Measurements from ENCODE around the gene SMYD4. TPM values are rescaled to one million over a fixed set of nuclear protein-coding genes. Genes with fewer than 3 reads are reported as not detected.
"Not testable (repeated sequence)": the region's sequence is repeated elsewhere in the genome, so short reads cannot be mapped to it uniquely, and the experiment has no call there.

The SMYD4 gene
- total and polyA plus RNA-seq, 4 donors = 11.8 to 20.1 (median 12.8) TPM

GRCh38 chr17:1868090-1868489 lies 38.4 kb upstream of the SMYD4 start:
- Histone ChIP-seq H3K9me3 (ENCODE audit: control insufficient read depth, insufficient read depth, low read length) (no peaks in the 10 kb centered on the region), H3K27me3 (ENCODE audit: control insufficient read depth, insufficient read depth, low read length) (no peaks in the 10 kb centered on the region), H3K36me3 (ENCODE audit: control insufficient read depth, insufficient read depth, low read length) (peaks cover 3% of the 10 kb centered on the region), H3K4me1 (ENCODE audit: control insufficient read depth, insufficient read depth, low read length) (no peaks in the 10 kb centered on the region), H3K27ac (ENCODE audit: low read depth, low read length) (no peak overlapping the region), H3K4me3 (ENCODE audit: low read depth, low read length) (no peak overlapping the region)
- WGBS (ENCODE audit: insufficient coverage) = 93% methylated on average over 8 of the region's 8 CpGs
- DNase-seq (ENCODE audit: low read depth in 4 of 6, low spot score in 6 of 6) = no peak

- no peak for DNase-seq (ENCODE audit: low read depth in 4 of 6, low spot score in 6 of 6)
- 83% methylated on average over 2 of the region's 3 CpGs for WGBS (ENCODE audit: insufficient coverage)
Observed at GRCh38 chr17:1867307-1867706, 37.6 kb upstream of the SMYD4 start.

GRCh38 chr17:1865252-1866037 lies 35.7 kb upstream of the SMYD4 start:
- 90% methylated on average over 10 of the region's 17 CpGs for WGBS (ENCODE audit: insufficient coverage)
- peaks cover 12% of the 10 kb centered on the region for H3K36me3 ChIP-seq (ENCODE audit: control insufficient read depth, insufficient read depth, low read length)

More at GRCh38 chr17:1867307-1867706, 37.6 kb upstream of the SMYD4 start:
- Histone ChIP-seq H3K27ac (ENCODE audit: low read depth, low read length) (no peak overlapping the region), H3K4me1 (ENCODE audit: control insufficient read depth, insufficient read depth, low read length) (no peaks in the 10 kb centered on the region), H3K36me3 (ENCODE audit: control insufficient read depth, insufficient read depth, low read length) (peaks cover 2% of the 10 kb centered on the region), H3K9me3 (ENCODE audit: control insufficient read depth, insufficient read depth, low read length) (no peaks in the 10 kb centered on the region), H3K4me3 (ENCODE audit: low read depth, low read length) (no peak overlapping the region), H3K27me3 (ENCODE audit: control insufficient read depth, insufficient read depth, low read length) (no peaks in the 10 kb centered on the region)

GRCh38 chr17:1861391-1862010 lies 31.8 kb upstream of the SMYD4 start:
- Histone ChIP-seq H3K36me3 (ENCODE audit: control insufficient read depth, insufficient read depth, low read length) (peaks cover 16% of the 10 kb centered on the region), H3K27me3 (ENCODE audit: control insufficient read depth, insufficient read depth, low read length) (no peaks in the 10 kb centered on the region), H3K4me3 (ENCODE audit: low read depth, low read length) (no peak overlapping the region), H3K4me1 (ENCODE audit: control insufficient read depth, insufficient read depth, low read length) (no peaks in the 10 kb centered on the region), H3K27ac (ENCODE audit: low read depth, low read length) (no peak overlapping the region), H3K9me3 (ENCODE audit: control insufficient read depth, insufficient read depth, low read length) (no peaks in the 10 kb centered on the region)
- 94% methylated on average over 9 of the region's 16 CpGs for WGBS (ENCODE audit: insufficient coverage)
- no peak for DNase-seq (ENCODE audit: low read depth in 4 of 6, low spot score in 6 of 6)

More at GRCh38 chr17:1865252-1866037, 35.7 kb upstream of the SMYD4 start:
- H3K27ac ChIP-seq (ENCODE audit: low read depth, low read length) = no peak overlapping the region
- no peaks in the 10 kb centered on the region for H3K9me3 ChIP-seq (ENCODE audit: control insufficient read depth, insufficient read depth, low read length)
- no peak for DNase-seq (ENCODE audit: low read depth in 4 of 6, low spot score in 6 of 6)
- no peak overlapping the region for H3K4me3 ChIP-seq (ENCODE audit: low read depth, low read length)
- no peaks in the 10 kb centered on the region for H3K4me1 ChIP-seq (ENCODE audit: control insufficient read depth, insufficient read depth, low read length)
- H3K27me3 ChIP-seq (ENCODE audit: control insufficient read depth, insufficient read depth, low read length) = no peaks in the 10 kb centered on the region

- Histone ChIP-seq H3K27me3 (ENCODE audit: control insufficient read depth, insufficient read depth, low read length) (no peaks in the 10 kb centered on the region), H3K36me3 (ENCODE audit: control insufficient read depth, insufficient read depth, low read length) (peaks cover 19% of the 10 kb centered on the region), H3K9me3 (ENCODE audit: control insufficient read depth, insufficient read depth, low read length) (no peaks in the 10 kb centered on the region), H3K27ac (ENCODE audit: low read depth, low read length) (no peak overlapping the region), H3K4me3 (ENCODE audit: low read depth, low read length) (no peak overlapping the region), H3K4me1 (ENCODE audit: control insufficient read depth, insufficient read depth, low read length) (no peaks in the 10 kb centered on the region)
- 92% methylated on average over 11 of the region's 11 CpGs for WGBS (ENCODE audit: insufficient coverage)
- DNase-seq (ENCODE audit: low read depth in 4 of 6, low spot score in 6 of 6) = no peak
Observed at GRCh38 chr17:1860978-1861377, 31.3 kb upstream of the SMYD4 start.

- H3K9me3 ChIP-seq (ENCODE audit: control insufficient read depth, insufficient read depth, low read length); H3K27me3 ChIP-seq (ENCODE audit: control insufficient read depth, insufficient read depth, low read length); H3K4me3 ChIP-seq (ENCODE audit: low read depth, low read length); DNase-seq (ENCODE audit: low read depth in 4 of 6, low spot score in 6 of 6); H3K4me1 ChIP-seq (ENCODE audit: control insufficient read depth, insufficient read depth, low read length); H3K27ac ChIP-seq (ENCODE audit: low read depth, low read length): not testable (repeated sequence)
- peaks cover 30% of the 10 kb centered on the region for H3K36me3 ChIP-seq (ENCODE audit: control insufficient read depth, insufficient read depth, low read length)
- 82% methylated on average over 2 of the region's 8 CpGs for WGBS (ENCODE audit: insufficient coverage)
Observed at GRCh38 chr17:1856462-1856861, 26.8 kb upstream of the SMYD4 start.

GRCh38 chr17:1853698-1854097 lies 24.0 kb upstream of the SMYD4 start:
- Histone ChIP-seq H3K4me3 (ENCODE audit: low read depth, low read length) (no peak overlapping the region), H3K4me1 (ENCODE audit: control insufficient read depth, insufficient read depth, low read length) (no peaks in the 10 kb centered on the region), H3K27ac (ENCODE audit: low read depth, low read length) (no peak overlapping the region), H3K9me3 (ENCODE audit: control insufficient read depth, insufficient read depth, low read length) (no peaks in the 10 kb centered on the region), H3K36me3 (ENCODE audit: control insufficient read depth, insufficient read depth, low read length) (peaks cover 24% of the 10 kb centered on the region), H3K27me3 (ENCODE audit: control insufficient read depth, insufficient read depth, low read length) (no peaks in the 10 kb centered on the region)
- no CpG with 5 or more reads among the region's 3 CpGs for WGBS (ENCODE audit: insufficient coverage)
- DNase-seq (ENCODE audit: low read depth in 4 of 6, low spot score in 6 of 6) = no peak

GRCh38 chr17:1852327-1852726 lies 22.6 kb upstream of the SMYD4 start:
- no peaks in the 10 kb centered on the region for H3K4me1 ChIP-seq (ENCODE audit: control insufficient read depth, insufficient read depth, low read length)
- 84% methylated on average over 5 of the region's 6 CpGs for WGBS (ENCODE audit: insufficient coverage)
- peaks cover 27% of the 10 kb centered on the region for H3K36me3 ChIP-seq (ENCODE audit: control insufficient read depth, insufficient read depth, low read length)
- H3K4me3 ChIP-seq (ENCODE audit: low read depth, low read length) = no peak overlapping the region
- no peak for DNase-seq (ENCODE audit: low read depth in 4 of 6, low spot score in 6 of 6)
- no peaks in the 10 kb centered on the region for H3K27me3 ChIP-seq (ENCODE audit: control insufficient read depth, insufficient read depth, low read length)
- no peaks in the 10 kb centered on the region for H3K9me3 ChIP-seq (ENCODE audit: control insufficient read depth, insufficient read depth, low read length)
- H3K27ac ChIP-seq (ENCODE audit: low read depth, low read length) = no peak overlapping the region

GRCh38 chr17:1847191-1847590 lies 17.5 kb upstream of the SMYD4 start:
- Histone ChIP-seq H3K4me1 (ENCODE audit: control insufficient read depth, insufficient read depth, low read length) (no peaks in the 10 kb centered on the region), H3K4me3 (ENCODE audit: low read depth, low read length) (no peak overlapping the region), H3K27me3 (ENCODE audit: control insufficient read depth, insufficient read depth, low read length) (no peaks in the 10 kb centered on the region), H3K9me3 (ENCODE audit: control insufficient read depth, insufficient read depth, low read length) (no peaks in the 10 kb centered on the region), H3K27ac (ENCODE audit: low read depth, low read length) (no peak overlapping the region), H3K36me3 (ENCODE audit: control insufficient read depth, insufficient read depth, low read length) (peaks cover 26% of the 10 kb centered on the region)
- 92% methylated on average over 2 of the region's 3 CpGs for WGBS (ENCODE audit: insufficient coverage)
- DNase-seq (ENCODE audit: low read depth in 4 of 6, low spot score in 6 of 6) = peak in 1 of 6 donors; percentile 13

- Histone ChIP-seq H3K27me3 (ENCODE audit: control insufficient read depth, insufficient read depth, low read length) (no peaks in the 10 kb centered on the region), H3K27ac (ENCODE audit: low read depth, low read length) (no peak overlapping the region), H3K4me1 (ENCODE audit: control insufficient read depth, insufficient read depth, low read length) (no peaks in the 10 kb centered on the region), H3K36me3 (ENCODE audit: control insufficient read depth, insufficient read depth, low read length) (peaks cover 21% of the 10 kb centered on the region), H3K9me3 (ENCODE audit: control insufficient read depth, insufficient read depth, low read length) (no peaks in the 10 kb centered on the region), H3K4me3 (ENCODE audit: low read depth, low read length) (no peak overlapping the region)
- DNase-seq (ENCODE audit: low read depth in 4 of 6, low spot score in 6 of 6) = peak in 1 of 6 donors; percentile 28
- WGBS (ENCODE audit: insufficient coverage) = 65% methylated on average over 7 of the region's 9 CpGs
Observed at GRCh38 chr17:1843947-1844346, 14.2 kb upstream of the SMYD4 start.

Data from spinal cord (tissue), 10 donors.